Vagina (tissue), 2 donors: Measurements from ENCODE around the gene KCTD18. TPM values are rescaled to one million over a fixed set of nuclear protein-coding genes. Genes with fewer than 3 reads are reported as not detected.

Source experiments
- DNase-seq, 2 donors: peaks; one replicate each; pipeline ENCODE4 v3.0.0-alpha.2; 2017; ENCODE audit errors: extremely low spot score in 2 of 2
- H3K27ac ChIP-seq: fragments of 200-600 bp; sonication (generic); one replicate; pipeline ENCODE4 v1.5.1; 2019
- H3K27me3 ChIP-seq: fragments of 200-600 bp; sonication (generic); one replicate; pipeline ENCODE4 v1.5.1; 2019
- H3K36me3 ChIP-seq, 2 donors: fragments of 200-600 bp; sonication (generic); one replicate each; pipeline ENCODE4 v1.5.1; 2017 to 2019
- H3K4me1 ChIP-seq: fragments of 200-600 bp; sonication (generic); one replicate; pipeline ENCODE4 v1.5.1; 2019
- H3K4me3 ChIP-seq, 2 donors: fragments of 200-600 bp; sonication (generic); 1 replicate in 1 of 2; 2 replicates in 1 of 2; pipeline ENCODE4 v1.5.1; 2016 to 2019
- H3K9me3 ChIP-seq: fragments of 200-600 bp; sonication (generic); one replicate; pipeline ENCODE4 v1.5.1; 2019
- POLR2A ChIP-seq, 2 donors: fragments of 450-650 bp; IDR thresholded peaks; one replicate each; pipeline ENCODE4 v1.6.1; 2017; ENCODE audit warnings: antibody characterized with exemption in 2 of 2, mild to moderate bottlenecking in 2 of 2, moderate library complexity in 2 of 2
- POLR2AphosphoS5 ChIP-seq, 2 donors: sonication (generic); formaldehyde crosslinking; IDR thresholded peaks; one replicate each; pipeline ENCODE4 v1.9.0; 2017; ENCODE audit warnings: antibody characterized with exemption in 2 of 2, mild to moderate bottlenecking in 2 of 2, low read depth in 1 of 2; ENCODE audit not compliant: insufficient read depth in 1 of 2
- intact Hi-C: fragments of 100-400 bp; cut with DNase I; formaldehyde crosslinking; loops from one replicate; pipeline ENCODE4 v1.15.1; 2023
- total RNA-seq: library from RNA; depleted of rRNA; stranded (reverse); fragments of >200 nt; gene quantifications from one replicate; pipeline ENCODE4 v1.2.3, GENCODE V29; 2016
- TF ChIP-seq, protein P1 (sequence below), 3 experiments: fragments of 450-650 bp in 2 of 3; fragments of 200-600 bp in 1 of 3; sonication (generic) in 1 of 3; IDR thresholded peaks; one replicate each; pipeline ENCODE4 v1.5.1; 2017 to 2019; ENCODE audit warnings: antibody characterized with exemption in 3 of 3, mild to moderate bottlenecking in 2 of 3, moderate library complexity in 2 of 3

KCTD18 gene
- total RNA-seq, 1 donor from 2014 or later, result 16.9 TPM

DNA sequence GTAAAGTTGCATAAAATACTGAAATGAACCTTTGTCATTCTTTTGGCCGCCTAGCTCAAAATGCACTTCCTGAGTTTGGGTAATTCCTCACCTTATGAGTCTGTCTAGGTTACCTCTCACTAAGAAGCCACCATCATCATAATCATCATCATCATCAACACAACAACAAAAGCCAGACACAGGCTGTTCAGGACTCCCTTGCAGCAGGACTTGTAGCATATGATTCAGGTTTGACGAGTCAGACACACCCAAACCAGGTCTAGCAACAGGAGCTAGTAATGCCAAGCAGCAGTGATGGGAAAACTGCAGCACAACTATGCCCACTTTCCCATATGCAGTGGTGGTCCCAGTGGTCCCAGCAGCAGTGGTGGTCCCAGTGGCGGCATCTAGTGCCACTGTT, 13.3 kb upstream of the KCTD18 start:
- no peak overlapping the region for H3K27ac ChIP-seq
- H3K36me3 ChIP-seq, result no peaks in the 10 kb centered on the region
- H3K9me3 ChIP-seq, result no peaks in the 10 kb centered on the region
- H3K27me3 ChIP-seq, result no peaks in the 10 kb centered on the region
- DNase-seq, result no peak
- H3K4me1 ChIP-seq, result peaks cover 10% of the 10 kb centered on the region
- intact Hi-C loops, result no loop called here
- TF ChIP-seq, protein P1, sequence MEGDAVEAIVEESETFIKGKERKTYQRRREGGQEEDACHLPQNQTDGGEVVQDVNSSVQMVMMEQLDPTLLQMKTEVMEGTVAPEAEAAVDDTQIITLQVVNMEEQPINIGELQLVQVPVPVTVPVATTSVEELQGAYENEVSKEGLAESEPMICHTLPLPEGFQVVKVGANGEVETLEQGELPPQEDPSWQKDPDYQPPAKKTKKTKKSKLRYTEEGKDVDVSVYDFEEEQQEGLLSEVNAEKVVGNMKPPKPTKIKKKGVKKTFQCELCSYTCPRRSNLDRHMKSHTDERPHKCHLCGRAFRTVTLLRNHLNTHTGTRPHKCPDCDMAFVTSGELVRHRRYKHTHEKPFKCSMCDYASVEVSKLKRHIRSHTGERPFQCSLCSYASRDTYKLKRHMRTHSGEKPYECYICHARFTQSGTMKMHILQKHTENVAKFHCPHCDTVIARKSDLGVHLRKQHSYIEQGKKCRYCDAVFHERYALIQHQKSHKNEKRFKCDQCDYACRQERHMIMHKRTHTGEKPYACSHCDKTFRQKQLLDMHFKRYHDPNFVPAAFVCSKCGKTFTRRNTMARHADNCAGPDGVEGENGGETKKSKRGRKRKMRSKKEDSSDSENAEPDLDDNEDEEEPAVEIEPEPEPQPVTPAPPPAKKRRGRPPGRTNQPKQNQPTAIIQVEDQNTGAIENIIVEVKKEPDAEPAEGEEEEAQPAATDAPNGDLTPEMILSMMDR (IDR thresholded peaks at IDR 0.05), result no peak
- H3K4me3 ChIP-seq, result no peak overlapping the region

DNA sequence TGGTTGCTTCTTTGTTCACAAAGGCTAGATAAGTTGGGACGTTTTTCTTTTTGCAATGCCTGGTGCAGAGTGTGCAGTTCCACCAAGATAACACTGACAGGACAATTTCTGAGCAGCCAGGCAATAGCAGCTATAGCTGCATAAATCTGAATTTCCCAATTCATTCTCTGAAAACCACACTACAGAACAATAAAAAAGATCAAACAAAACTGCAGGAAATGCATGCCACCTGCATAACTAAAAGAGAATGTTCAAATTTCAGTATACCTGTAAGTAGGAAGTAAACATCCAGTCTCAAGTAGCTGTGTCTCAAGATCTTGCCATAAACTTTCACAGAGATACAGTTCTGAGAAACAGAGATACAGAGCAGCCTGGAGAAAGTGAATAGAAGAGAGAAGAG, 5.3 kb upstream of the KCTD18 start:
- TF ChIP-seq POLR2A (IDR thresholded peaks at IDR 0.05) (no peak), POLR2AphosphoS5 (IDR thresholded peaks at IDR 0.05; ENCODE audit: insufficient read depth in 1 of 2, low read depth in 1 of 2) (no peak)
- TF ChIP-seq, protein P1 (IDR thresholded peaks at IDR 0.05), result no peak
- Histone ChIP-seq H3K27me3 (no peaks in the 10 kb centered on the region), H3K27ac (no peak overlapping the region), H3K36me3 (no peaks in the 10 kb centered on the region), H3K4me1 (no peaks in the 10 kb centered on the region), H3K4me3 (no peak overlapping the region), H3K9me3 (no peaks in the 10 kb centered on the region)
- DNase-seq, result no peak
- intact Hi-C loops, result no loop called here

DNA sequence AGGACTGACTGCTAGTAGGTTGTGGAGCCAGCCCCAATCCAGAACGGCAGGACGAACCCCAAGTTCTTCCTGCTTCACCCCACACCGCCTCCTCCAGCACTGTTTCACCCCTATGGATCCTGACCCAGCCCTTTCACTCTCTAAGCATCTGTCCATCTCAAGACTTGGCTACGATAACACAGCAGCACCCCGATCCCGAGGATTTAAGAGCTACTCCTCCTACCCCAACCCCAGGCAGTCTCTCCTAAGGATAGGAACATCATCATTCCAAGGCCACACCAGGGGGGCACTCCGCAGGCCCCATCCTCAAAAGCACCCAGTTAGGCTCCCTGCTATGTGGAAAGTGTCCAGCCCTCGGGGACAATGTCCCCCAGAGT, 645 bp downstream of the KCTD18 start:
- Histone ChIP-seq H3K4me1 (peaks cover 11% of the 10 kb centered on the region), H3K36me3 (peaks cover 0 to 17% of the 10 kb centered on the region in 2 donors), H3K27me3 (no peaks in the 10 kb centered on the region), H3K9me3 (no peaks in the 10 kb centered on the region), H3K27ac (peak overlapping the region; percentile 90), H3K4me3 (peak overlapping the region; percentile 69 to 88)
- TF ChIP-seq POLR2A (IDR thresholded peaks at IDR 0.05) (no peak), POLR2AphosphoS5 (IDR thresholded peaks at IDR 0.05; ENCODE audit: insufficient read depth in 1 of 2, low read depth in 1 of 2) (no peak)
- TF ChIP-seq, protein P1 (IDR thresholded peaks at IDR 0.05), result no peak
- intact Hi-C loops, result loop anchor here (5.0 kb wide), 1 partner anchor 1928 kb away; no protein-coding TSS in a partner anchor
- no peak for DNase-seq

DNA sequence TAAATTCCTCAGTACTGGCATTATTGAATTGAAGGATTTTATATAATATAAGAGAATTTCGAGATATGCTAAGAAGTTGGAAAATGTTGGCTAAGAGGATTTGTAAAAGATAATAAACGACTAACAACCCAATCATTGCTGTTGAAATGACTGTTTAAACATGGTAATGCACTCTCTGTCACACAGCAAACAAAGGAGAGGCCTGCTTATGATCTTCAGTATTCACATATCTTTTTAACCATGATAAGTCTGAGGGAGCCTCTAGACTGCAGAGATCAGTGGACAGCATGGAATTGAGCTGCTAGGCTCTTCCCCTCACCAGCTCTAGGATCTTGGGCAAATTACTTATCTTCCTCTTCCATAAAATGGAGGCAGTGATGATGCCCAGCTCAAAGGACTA, 2.7 kb downstream of the KCTD18 start:
- Histone ChIP-seq H3K4me3 (no peak overlapping the region), H3K9me3 (no peaks in the 10 kb centered on the region), H3K27me3 (no peaks in the 10 kb centered on the region), H3K36me3 (peaks cover 0 to 20% of the 10 kb centered on the region in 2 donors), H3K27ac (no peak overlapping the region), H3K4me1 (peaks cover 11% of the 10 kb centered on the region)
- intact Hi-C loops, result loop anchor here (5.0 kb wide), 1 partner anchor 1930 kb away; no protein-coding TSS in a partner anchor
- TF ChIP-seq, protein P1 (IDR thresholded peaks at IDR 0.05), result no peak
- TF ChIP-seq POLR2AphosphoS5 (IDR thresholded peaks at IDR 0.05; ENCODE audit: insufficient read depth in 1 of 2, low read depth in 1 of 2) (no peak), POLR2A (IDR thresholded peaks at IDR 0.05) (no peak)
- no peak for DNase-seq

DNA sequence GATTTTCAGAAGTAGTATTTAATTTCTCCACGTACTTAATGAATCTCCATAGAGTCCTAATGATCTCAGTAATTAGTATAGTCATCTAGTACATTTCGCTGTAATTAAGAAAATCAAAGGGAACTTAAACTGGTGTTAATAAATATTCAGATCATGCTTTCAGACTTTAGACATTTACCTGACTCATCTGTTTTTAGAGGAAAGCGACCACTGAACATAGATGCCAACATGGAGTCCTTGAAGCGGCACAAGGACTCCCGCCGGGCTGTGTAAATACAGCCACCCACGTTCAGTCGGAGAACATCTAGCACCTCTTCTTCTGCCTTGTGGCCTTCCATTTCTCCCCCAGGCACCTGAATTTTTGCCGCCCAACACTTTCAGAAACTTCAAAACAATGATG, 3.2 kb downstream of the KCTD18 start:
- no peak overlapping the region for H3K27ac ChIP-seq
- peaks cover 0 to 20% of the 10 kb centered on the region in 2 donors for H3K36me3 ChIP-seq
- intact Hi-C loops, result loop anchor here (5.0 kb wide), 1 partner anchor 1931 kb away; no protein-coding TSS in a partner anchor
- H3K4me1 ChIP-seq, result peaks cover 11% of the 10 kb centered on the region
- DNase-seq, result no peak
- no peaks in the 10 kb centered on the region for H3K27me3 ChIP-seq
- TF ChIP-seq POLR2A (IDR thresholded peaks at IDR 0.05), result no peak
- TF ChIP-seq POLR2AphosphoS5 (IDR thresholded peaks at IDR 0.05; ENCODE audit: insufficient read depth in 1 of 2, low read depth in 1 of 2), result no peak
- TF ChIP-seq, protein P1 (IDR thresholded peaks at IDR 0.05), result no peak
- H3K4me3 ChIP-seq, result no peak overlapping the region
- H3K9me3 ChIP-seq, result no peaks in the 10 kb centered on the region
